ENCODE data around the gene DYNLT4.
"Not testable (repeated sequence)": the region's sequence is repeated elsewhere in the genome, so short reads cannot be mapped to it uniquely, and the experiment has no call there.

The DYNLT4 gene

GRCh38 chr1:44806704-44807363, at the start of gene DYNLT4:
Gene DYNLT4, minus strand, starts transcription at chr1:44807351. Its CDS starts 683 bp downstream, at chr1:44806668.
- DNase-seq: no peak

GRCh38 chr1:44855742-44856141, 48.6 kb upstream of the DYNLT4 start:
- DNase-seq: no peak

- DNase-seq: no peak
These were observed 47.8 kb upstream of the DYNLT4 start for GRCh38 chr1:44854970-44855369.

DNA sequence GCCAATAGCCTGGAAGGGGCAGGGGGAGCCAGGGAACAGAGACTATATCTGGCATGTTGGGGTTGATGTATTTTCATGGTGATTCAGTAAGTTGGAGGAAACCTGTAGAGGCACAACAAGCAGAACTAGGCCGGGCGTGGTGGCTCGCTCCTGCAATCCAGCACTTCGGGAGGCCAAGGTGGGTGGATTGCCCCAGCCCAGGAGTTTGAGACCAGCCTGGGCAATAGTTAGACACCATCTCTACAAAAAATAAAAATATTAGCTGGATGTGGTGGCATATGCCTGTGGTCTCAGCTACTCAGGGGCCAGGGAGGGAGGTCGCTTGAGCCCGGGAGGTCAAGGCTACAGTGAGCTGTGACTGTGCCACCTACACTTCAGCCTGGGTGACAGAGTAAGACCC, 46.0 kb upstream of the DYNLT4 start:
- no peak for DNase-seq

DNA sequence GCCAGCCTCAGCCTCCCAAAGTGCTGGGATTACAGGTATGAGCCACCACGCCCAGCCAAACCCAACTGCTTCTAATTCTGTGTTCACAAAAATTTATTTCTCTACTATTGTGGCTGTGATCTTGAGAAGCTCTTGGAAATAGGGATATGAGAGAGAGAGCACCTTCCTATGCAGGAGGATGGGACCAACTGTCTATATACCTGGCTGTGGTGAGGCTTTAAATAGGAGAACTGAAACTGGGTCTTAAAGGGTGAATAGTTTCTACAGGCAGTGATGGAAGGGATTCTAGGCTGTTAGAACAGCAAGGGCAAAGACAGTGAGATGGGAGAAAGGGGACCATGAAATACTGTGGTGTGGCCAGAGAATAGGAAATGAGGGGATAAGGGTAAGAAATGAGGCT, 44.2 kb upstream of the DYNLT4 start:
- DNase-seq: no peak

GRCh38 chr1:44849575-44850132, 42.5 kb upstream of the DYNLT4 start:
- DNase-seq: no peak

- no peak for DNase-seq
These were observed 41.5 kb upstream of the DYNLT4 start for GRCh38 chr1:44848456-44849181.

- DNase-seq: no peak
These were observed 40.7 kb upstream of the DYNLT4 start for GRCh38 chr1:44847845-44848244.

GRCh38 chr1:44846985-44847384, 39.8 kb upstream of the DYNLT4 start:
- no peak for DNase-seq

GRCh38 chr1:44842862-44843655, 35.9 kb upstream of the DYNLT4 start, which contains the start of gene PTCH2:
Gene PTCH2, minus strand, starts transcription at chr1:44843253. Its CDS starts 321 bp downstream, at chr1:44842932.
- peak in 1 of 2 donors; percentile 38 for DNase-seq

DNA sequence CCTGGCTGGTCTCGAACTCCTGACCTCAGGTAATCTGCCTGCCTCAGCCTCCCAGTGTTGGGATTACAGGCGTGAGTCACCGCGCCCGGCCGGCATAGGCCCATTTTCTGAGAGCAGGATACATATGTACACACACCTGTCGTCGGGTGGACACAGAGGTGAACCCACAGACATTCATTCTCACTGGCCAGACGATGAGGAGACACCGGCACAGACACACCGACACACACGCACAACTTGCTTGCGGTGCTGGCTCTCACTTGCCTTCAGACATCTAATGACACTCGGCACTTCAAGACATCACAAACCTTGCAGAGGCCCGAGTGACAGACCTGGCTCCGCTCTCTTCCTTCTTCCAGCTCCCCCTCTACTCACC, 35.3 kb upstream of the DYNLT4 start:
- DNase-seq: no peak

DNA sequence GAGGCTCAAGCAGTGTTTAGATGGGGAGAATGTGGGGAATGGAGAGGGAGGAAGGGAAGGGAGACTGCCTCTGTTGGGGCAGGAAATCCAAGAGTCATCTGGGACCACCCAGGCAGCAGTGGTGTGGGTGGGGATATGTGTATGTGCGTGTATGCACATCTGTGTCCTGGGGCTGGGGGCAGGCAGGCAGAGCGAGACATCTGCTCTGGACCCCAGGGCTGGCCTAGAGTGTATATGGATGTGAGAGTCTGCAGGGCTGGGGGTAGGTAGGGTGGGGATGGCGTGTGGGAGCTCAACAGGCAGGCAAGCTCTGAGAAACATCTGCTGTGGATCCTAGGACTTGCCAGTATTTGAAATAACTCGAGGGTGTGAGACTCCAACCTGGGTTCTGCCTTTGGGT, 32.4 kb upstream of the DYNLT4 start:
- no peak for DNase-seq

GRCh38 chr1:44838294-44838693, 31.1 kb upstream of the DYNLT4 start:
- not testable (repeated sequence) for DNase-seq

GRCh38 chr1:44835738-44836675, 28.9 kb upstream of the DYNLT4 start:
- peak; percentile 91 to 95 for DNase-seq

DNA sequence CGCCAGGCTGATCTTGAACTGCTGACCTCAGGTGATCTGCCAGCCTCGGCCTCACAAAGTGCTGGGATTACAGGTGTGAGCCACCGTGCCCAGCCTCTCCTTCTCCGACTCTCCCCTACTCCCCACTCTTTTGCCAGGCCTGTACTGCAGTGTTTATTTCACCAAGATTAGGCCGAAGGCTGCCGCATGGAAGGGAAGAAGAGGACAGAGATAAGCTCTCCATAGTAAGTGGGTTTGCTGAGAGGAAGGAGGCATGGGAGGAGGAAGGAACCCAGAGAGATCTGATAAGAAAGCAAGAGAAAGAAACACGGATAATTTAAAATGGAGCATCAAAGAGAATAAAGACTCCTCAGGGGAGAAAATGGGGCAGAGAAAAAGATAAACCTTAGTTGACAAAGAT, 27.2 kb upstream of the DYNLT4 start:
- no peak for DNase-seq

- DNase-seq: no peak
These were observed 25.0 kb upstream of the DYNLT4 start for GRCh38 chr1:44832056-44832705.

- no peak for DNase-seq
These were observed 24.4 kb upstream of the DYNLT4 start for GRCh38 chr1:44831516-44831915.

- no peak for DNase-seq
These were observed 23.8 kb upstream of the DYNLT4 start for GRCh38 chr1:44830900-44831304.

DNA sequence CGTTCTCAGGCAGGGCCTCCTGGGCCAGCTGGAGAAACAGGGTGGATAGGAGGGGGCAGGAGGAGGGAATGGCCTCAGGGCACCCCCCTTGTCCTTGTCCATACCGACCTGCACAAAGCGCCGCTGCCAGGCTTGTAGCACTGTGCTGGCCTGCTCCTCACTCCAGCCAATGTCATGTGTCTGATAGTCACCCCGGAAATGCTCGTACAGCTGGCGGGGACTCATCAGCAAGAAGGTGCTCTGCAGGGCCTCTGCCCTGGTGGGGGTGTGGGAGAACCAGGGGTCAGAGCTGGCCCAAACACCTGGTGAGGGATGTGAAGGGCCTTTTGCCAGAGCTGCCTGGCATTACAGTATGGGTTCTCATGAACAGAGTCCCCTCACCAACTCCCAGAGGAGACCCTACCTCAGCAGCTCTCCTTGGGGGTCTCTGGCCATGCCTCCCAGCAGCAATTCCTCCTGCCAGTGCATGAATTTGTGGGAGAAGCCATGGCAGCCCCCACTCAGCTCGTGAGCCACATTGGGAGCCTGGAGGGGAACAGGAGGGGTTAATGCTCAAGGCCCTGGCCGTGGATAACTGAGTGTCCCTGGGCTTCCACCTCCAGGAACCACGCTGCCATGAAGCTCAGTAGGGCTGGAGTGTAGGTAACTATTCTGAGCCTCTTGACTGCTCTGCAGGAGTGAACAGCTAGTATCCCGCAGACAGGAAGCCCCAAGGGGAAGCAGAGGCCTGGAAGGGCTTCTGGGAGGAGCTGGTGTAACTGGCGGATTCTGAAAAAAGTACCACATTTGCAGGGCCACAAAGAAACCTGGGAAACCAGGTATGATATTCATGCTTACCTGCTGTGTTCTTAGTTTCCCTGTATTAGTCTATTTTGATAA, 22.6 kb upstream of the DYNLT4 start:
- DNase-seq: no peak

GRCh38 chr1:44828841-44829440, 21.8 kb upstream of the DYNLT4 start:
- no peak for DNase-seq
